ENCODE results near the gene FAM153A.
"Not testable (repeated sequence)": the region's sequence is repeated elsewhere in the genome, so short reads cannot be mapped to it uniquely, and the experiment has no call there.

- TF ChIP-seq, protein P1, sequence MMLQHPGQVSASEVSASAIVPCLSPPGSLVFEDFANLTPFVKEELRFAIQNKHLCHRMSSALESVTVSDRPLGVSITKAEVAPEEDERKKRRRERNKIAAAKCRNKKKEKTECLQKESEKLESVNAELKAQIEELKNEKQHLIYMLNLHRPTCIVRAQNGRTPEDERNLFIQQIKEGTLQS (CRISPR knock-in tag; IDR thresholded peaks at IDR 0.05) = not testable (repeated sequence)
- TF ChIP-seq MAFK (conservative IDR thresholded peaks at IDR 0.05 in 1 of 2, IDR thresholded peaks at IDR 0.05 in 1 of 2; ENCODE audit: low read length in 2 of 2); LRRFIP1 (CRISPR knock-in tag; conservative IDR thresholded peaks at IDR 0.05); CTCF (CRISPR knock-in tag; IDR thresholded peaks at IDR 0.05); TRIM24 (CRISPR knock-in tag; IDR thresholded peaks at IDR 0.05); JUN (CRISPR knock-in tag; IDR thresholded peaks at IDR 0.05); ZFP62 (CRISPR knock-in tag; IDR thresholded peaks at IDR 0.05); POLR2A (IDR thresholded peaks at IDR 0.05; ENCODE audit: insufficient read depth in 1 of 2, low read depth in 2 of 2, low read length in 2 of 2); PHF21A (CRISPR knock-in tag; IDR thresholded peaks at IDR 0.05); PRMT3 (CRISPR knock-in tag; IDR thresholded peaks at IDR 0.05; ENCODE audit: borderline replicate concordance, low read depth): not testable (repeated sequence)
- TF ChIP-seq, protein P2, sequence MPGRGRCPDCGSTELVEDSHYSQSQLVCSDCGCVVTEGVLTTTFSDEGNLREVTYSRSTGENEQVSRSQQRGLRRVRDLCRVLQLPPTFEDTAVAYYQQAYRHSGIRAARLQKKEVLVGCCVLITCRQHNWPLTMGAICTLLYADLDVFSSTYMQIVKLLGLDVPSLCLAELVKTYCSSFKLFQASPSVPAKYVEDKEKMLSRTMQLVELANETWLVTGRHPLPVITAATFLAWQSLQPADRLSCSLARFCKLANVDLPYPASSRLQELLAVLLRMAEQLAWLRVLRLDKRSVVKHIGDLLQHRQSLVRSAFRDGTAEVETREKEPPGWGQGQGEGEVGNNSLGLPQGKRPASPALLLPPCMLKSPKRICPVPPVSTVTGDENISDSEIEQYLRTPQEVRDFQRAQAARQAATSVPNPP (CRISPR knock-in tag; IDR thresholded peaks at IDR 0.05) = not testable (repeated sequence)
Observed at GRCh38 chr5:177692969-177693368, 89.7 kb downstream of the FAM153A start.

Measured in HepG2 (cell line).